ENCODE data around the gene SUSD4. TPM values are rescaled to one million over a fixed set of nuclear protein-coding genes. Genes with fewer than 3 reads are reported as not detected.
"Not testable (repeated sequence)": the region's sequence is repeated elsewhere in the genome, so short reads cannot be mapped to it uniquely, and the experiment has no call there.

The SUSD4 gene
- total RNA-seq, 4 donors from 2014 or later, result 1.1 to 3.3 (median 1.8) TPM

DNA sequence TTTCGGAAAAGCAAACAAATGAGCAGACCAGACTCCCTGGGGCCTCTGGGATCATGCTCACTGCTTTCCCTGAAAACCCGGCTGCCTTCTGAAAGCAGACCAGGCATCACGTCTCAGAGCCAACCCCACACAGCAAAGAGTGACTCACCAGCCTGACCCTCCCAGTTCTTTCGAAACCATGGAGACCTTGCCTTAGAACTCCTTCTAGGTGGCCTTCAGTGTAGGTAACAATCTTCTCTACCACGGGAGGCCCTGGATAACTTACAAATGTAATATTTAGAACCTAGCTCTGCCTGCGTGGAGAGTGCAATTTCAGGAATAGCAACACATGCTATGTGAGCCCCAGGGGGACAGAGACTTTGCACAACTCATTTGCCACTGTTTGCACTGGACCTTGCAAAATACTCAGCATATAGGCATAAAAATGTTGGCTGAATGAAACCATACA lies 105.2 kb downstream of the SUSD4 start:
- WGBS, result 66% methylated on average over 5 of the region's 6 CpGs
- no peak for TF ChIP-seq CTCF (IDR thresholded peaks at IDR 0.05)
- TF ChIP-seq EP300 (IDR thresholded peaks at IDR 0.05), result no peak
- TF ChIP-seq POLR2A (IDR thresholded peaks at IDR 0.05; ENCODE audit: low read depth), result no peak
- no peak for TF ChIP-seq POLR2AphosphoS5 (IDR thresholded peaks at IDR 0.05)
- Histone ChIP-seq H3K4me3 (no peak overlapping the region), H3K9me3 (no peaks in the 10 kb centered on the region), H3K36me3 (no peaks in the 10 kb centered on the region), H3K27me3 (no peaks in the 10 kb centered on the region), H3K27ac (replicated peaks in 1 of 4) (no peak overlapping the region), H3K4me1 (peaks cover 0 to 7% (median 5%) of the 10 kb centered on the region in 4 donors)
- intact Hi-C loops (cut with DNase I), result no loop called here
- peak; percentile 89 for DNase-seq (ENCODE audit: extremely low spot score)

DNA sequence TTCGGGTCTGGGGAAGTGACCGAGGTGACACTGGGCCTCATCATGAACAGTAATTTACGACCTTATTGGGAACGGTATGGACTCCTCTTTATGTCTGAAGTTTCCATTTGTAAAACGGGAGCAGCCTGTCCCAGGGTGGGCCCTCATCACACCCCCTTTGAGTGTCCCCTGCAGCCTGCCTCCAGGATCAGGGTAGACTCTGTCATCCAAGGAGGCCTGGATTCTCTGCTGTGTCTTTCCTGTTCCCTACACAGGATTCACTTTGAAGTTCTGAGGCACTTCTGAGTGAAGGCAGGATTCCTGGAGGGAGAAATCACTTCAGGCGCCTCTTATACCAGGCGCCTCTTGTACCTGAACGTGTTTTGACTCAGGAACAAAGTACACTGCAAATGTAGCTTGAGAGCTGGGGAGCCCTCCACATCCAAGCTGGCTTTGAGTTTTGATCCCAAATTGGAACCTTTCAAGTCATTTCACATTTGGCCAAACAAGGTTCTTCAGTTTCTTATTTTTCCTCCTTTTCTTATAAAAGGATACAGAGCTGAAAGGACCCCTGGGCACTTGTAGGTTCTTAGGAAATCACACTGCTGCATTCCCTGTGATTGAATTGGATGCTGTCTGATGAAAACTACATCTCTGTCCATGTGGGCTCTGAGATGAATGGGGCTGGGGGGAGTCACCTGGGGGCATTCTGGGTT lies 106.0 kb downstream of the SUSD4 start:
- Histone ChIP-seq H3K27ac (replicated peaks in 1 of 4) (no peak overlapping the region), H3K9me3 (no peaks in the 10 kb centered on the region), H3K36me3 (no peaks in the 10 kb centered on the region), H3K27me3 (no peaks in the 10 kb centered on the region), H3K4me1 (peaks cover 0 to 7% (median 5%) of the 10 kb centered on the region in 4 donors), H3K4me3 (no peak overlapping the region)
- intact Hi-C loops (cut with DNase I), result no loop called here
- TF ChIP-seq POLR2AphosphoS5 (IDR thresholded peaks at IDR 0.05), result no peak
- TF ChIP-seq CTCF (IDR thresholded peaks at IDR 0.05), result no peak
- TF ChIP-seq EP300 (IDR thresholded peaks at IDR 0.05), result no peak
- TF ChIP-seq POLR2A (IDR thresholded peaks at IDR 0.05; ENCODE audit: low read depth), result no peak
- 87% methylated on average over 8 of the region's 8 CpGs for WGBS
- peak; percentile 91 for DNase-seq (ENCODE audit: extremely low spot score)

- whole genome bisulfite sequencing, result 82% methylated on average over 3 of the region's 3 CpGs
Observed at GRCh38 chr1:223256034-223256433, 107.9 kb downstream of the SUSD4 start.

GRCh38 chr1:223253916-223254315 lies 110.1 kb downstream of the SUSD4 start:
- no peak for DNase-seq (ENCODE audit: extremely low spot score)
- Histone ChIP-seq H3K9me3 (no peaks in the 10 kb centered on the region), H3K4me3 (no peak overlapping the region), H3K27ac (replicated peaks in 1 of 4) (no peak overlapping the region), H3K36me3 (no peaks in the 10 kb centered on the region), H3K27me3 (no peaks in the 10 kb centered on the region), H3K4me1 (peaks cover 0 to 7% (median 5%) of the 10 kb centered on the region in 4 donors)
- TF ChIP-seq POLR2A (IDR thresholded peaks at IDR 0.05; ENCODE audit: low read depth) (no peak), POLR2AphosphoS5 (IDR thresholded peaks at IDR 0.05) (no peak), EP300 (IDR thresholded peaks at IDR 0.05) (no peak), CTCF (IDR thresholded peaks at IDR 0.05) (no peak)
- intact Hi-C loops (cut with DNase I), result no loop called here
- 74% methylated on average over 3 of the region's 3 CpGs for WGBS

More at GRCh38 chr1:223256034-223256433, 107.9 kb downstream of the SUSD4 start:
- H3K4me3 ChIP-seq, result no peak overlapping the region
- H3K4me1 ChIP-seq, result peaks cover 0 to 7% (median 5%) of the 10 kb centered on the region in 4 donors
- H3K27me3 ChIP-seq, result no peaks in the 10 kb centered on the region
- no peaks in the 10 kb centered on the region for H3K9me3 ChIP-seq
- no peak overlapping the region for H3K27ac ChIP-seq (replicated peaks in 1 of 4)
- TF ChIP-seq POLR2AphosphoS5 (IDR thresholded peaks at IDR 0.05) (no peak), POLR2A (IDR thresholded peaks at IDR 0.05; ENCODE audit: low read depth) (no peak), CTCF (IDR thresholded peaks at IDR 0.05) (no peak), EP300 (IDR thresholded peaks at IDR 0.05) (no peak)
- intact Hi-C loops (cut with DNase I), result no loop called here
- H3K36me3 ChIP-seq, result no peaks in the 10 kb centered on the region
- DNase-seq (ENCODE audit: extremely low spot score), result peak; percentile 84

DNA sequence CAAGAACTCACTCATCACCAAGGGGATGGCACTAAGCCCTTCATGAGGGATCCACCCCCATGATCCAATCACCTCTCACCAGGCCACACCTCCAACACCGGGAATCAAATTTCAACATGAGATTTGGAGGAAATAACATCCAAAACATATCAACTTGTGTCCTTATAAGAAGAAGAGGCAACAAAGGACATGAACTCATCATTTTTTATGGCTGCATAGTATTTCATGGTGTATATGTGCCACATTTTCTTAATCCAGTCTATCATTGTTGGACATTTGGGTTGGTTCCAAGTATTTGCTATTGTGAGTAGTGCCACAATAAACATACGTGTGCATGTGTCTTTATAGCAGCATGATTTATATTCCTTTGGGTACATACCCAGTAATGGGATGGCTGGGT lies 112.6 kb downstream of the SUSD4 start:
- DNase-seq (ENCODE audit: extremely low spot score); intact Hi-C loops (cut with DNase I); H3K27me3 ChIP-seq; H3K9me3 ChIP-seq; H3K4me1 ChIP-seq; H3K36me3 ChIP-seq; H3K4me3 ChIP-seq; H3K27ac ChIP-seq (replicated peaks in 1 of 4): not testable (repeated sequence)
- 92% methylated on average over 2 of the region's 2 CpGs for WGBS
